CD4-positive, alpha-beta T cell (primary cell): ENCODE results near the gene DAND5. TPM values are rescaled to one million over a fixed set of nuclear protein-coding genes. Genes with fewer than 3 reads are reported as not detected.
A peak's percentile ranks its signal among the peaks of the same experiment; 100 is the strongest.
"Not testable (repeated sequence)": the region's sequence is repeated elsewhere in the genome, so short reads cannot be mapped to it uniquely, and the experiment has no call there.

Source experiments
- ATAC-seq: fragments of 200-7000 bp; cut with Tn5 transposase; one replicate; pipeline ENCODE4 v1.10.0; 2022; ENCODE audit warnings: mild to moderate bottlenecking; ENCODE audit not compliant: poor library complexity
- CTCF ChIA-PET: fragments of 350-600 bp; sonication (Branson Sonifier 250); formaldehyde crosslinking; loops from one replicate; lab custom pipeline; 2021; ENCODE audit warnings: antibody characterized with exemption, inconsistent platforms; lab: Charles Lee
- POLR2A ChIA-PET: fragments of 350-600 bp; sonication (Branson Sonifier 250); formaldehyde crosslinking; loops from one replicate; lab custom pipeline; 2021; ENCODE audit warnings: antibody characterized with exemption, inconsistent platforms; lab: Charles Lee
- DNase-seq, 14 experiments: peaks; one replicate each; pipeline ENCODE4 v3.0.0-alpha.2; 2013 to 2020; ENCODE audit warnings: mixed read lengths in 2 of 14
- H3K27ac ChIP-seq, 2 donors: one replicate each; pipeline versions ENCODE4 v1.5.1 to v1.7.0; 2013; ENCODE audit warnings: low read length in 2 of 2, low read depth in 1 of 2, mild to moderate bottlenecking in 1 of 2
- H3K27me3 ChIP-seq, 2 experiments: 1 replicate in 1 of 2; 2 replicates in 1 of 2; pipeline versions ENCODE4 v1.6.1 to v1.7.0; 2013; ENCODE audit warnings: low read length in 2 of 2, control low read depth in 1 of 2, mild to moderate bottlenecking in 1 of 2, moderate library complexity in 1 of 2; ENCODE audit not compliant: insufficient read depth in 2 of 2, control insufficient read depth in 1 of 2
- H3K36me3 ChIP-seq: one replicate; pipeline ENCODE4 v1.6.1; 2013; ENCODE audit warnings: low read length, control low read depth; ENCODE audit not compliant: insufficient read depth
- H3K4me1 ChIP-seq: one replicate; pipeline ENCODE4 v1.6.1; 2013; ENCODE audit warnings: low read length, control low read depth; ENCODE audit not compliant: insufficient read depth
- H3K4me3 ChIP-seq: one replicate; pipeline ENCODE4 v1.5.1; 2013; ENCODE audit warnings: mild to moderate bottlenecking, low read length, moderate library complexity
- H3K9me3 ChIP-seq, 2 experiments: 1 replicate in 1 of 2; 2 replicates in 1 of 2; pipeline versions ENCODE4 v1.6.1 to v1.7.0; 2013; ENCODE audit warnings: low read length in 2 of 2, mild to moderate bottlenecking in 2 of 2, control low read depth in 1 of 2, moderate library complexity in 1 of 2; ENCODE audit not compliant: control insufficient read depth in 1 of 2, insufficient read depth in 1 of 2
- H3K27ac Mint-ChIP-seq: one replicate; pipeline ENCODE4 v1.8.0; 2020; ENCODE audit warnings: mixed read lengths
- H3K27me3 Mint-ChIP-seq: one replicate; pipeline ENCODE4 v1.8.0; 2021; ENCODE audit warnings: mixed read lengths
- H3K36me3 Mint-ChIP-seq: one replicate; pipeline ENCODE4 v1.8.0; 2021; ENCODE audit warnings: low read depth, mixed read lengths
- H3K4me1 Mint-ChIP-seq: one replicate; pipeline ENCODE4 v1.8.0; 2021; ENCODE audit warnings: low read depth, mixed read lengths
- H3K4me3 Mint-ChIP-seq: one replicate; pipeline ENCODE4 v1.8.0; 2020; ENCODE audit warnings: mild to moderate bottlenecking, mixed read lengths
- H3K9me3 Mint-ChIP-seq: one replicate; pipeline ENCODE4 v1.8.0; 2020; ENCODE audit warnings: mixed read lengths
- intact Hi-C, 2 experiments: fragments of 100-400 bp; cut with DNase I in 1 of 2; cut with micrococcal nuclease in 1 of 2; formaldehyde crosslinking; loops; one replicate each; pipeline versions ENCODE4 v1.15.1 to v1.9.0; 2023 to 2025; cut with DNase I, micrococcal nuclease
- total RNA-seq, 174 experiments: library from RNA in 2 of 174; stranded (reverse) in 2 of 174; gene quantifications; one replicate each; pipeline ENCODE4 v1.2.3 and lab custom pipeline; 2021 to 2026
- TF ChIP-seq, protein P1 (sequence below): fragments of 200-600 bp; IDR thresholded peaks from one replicate; pipeline ENCODE4 v1.8.0; 2022; ENCODE audit warnings: antibody characterized with exemption, mild to moderate bottlenecking

Gene DAND5
- total RNA-seq, 2 experiments from 2014 or later = not detected

DNA sequence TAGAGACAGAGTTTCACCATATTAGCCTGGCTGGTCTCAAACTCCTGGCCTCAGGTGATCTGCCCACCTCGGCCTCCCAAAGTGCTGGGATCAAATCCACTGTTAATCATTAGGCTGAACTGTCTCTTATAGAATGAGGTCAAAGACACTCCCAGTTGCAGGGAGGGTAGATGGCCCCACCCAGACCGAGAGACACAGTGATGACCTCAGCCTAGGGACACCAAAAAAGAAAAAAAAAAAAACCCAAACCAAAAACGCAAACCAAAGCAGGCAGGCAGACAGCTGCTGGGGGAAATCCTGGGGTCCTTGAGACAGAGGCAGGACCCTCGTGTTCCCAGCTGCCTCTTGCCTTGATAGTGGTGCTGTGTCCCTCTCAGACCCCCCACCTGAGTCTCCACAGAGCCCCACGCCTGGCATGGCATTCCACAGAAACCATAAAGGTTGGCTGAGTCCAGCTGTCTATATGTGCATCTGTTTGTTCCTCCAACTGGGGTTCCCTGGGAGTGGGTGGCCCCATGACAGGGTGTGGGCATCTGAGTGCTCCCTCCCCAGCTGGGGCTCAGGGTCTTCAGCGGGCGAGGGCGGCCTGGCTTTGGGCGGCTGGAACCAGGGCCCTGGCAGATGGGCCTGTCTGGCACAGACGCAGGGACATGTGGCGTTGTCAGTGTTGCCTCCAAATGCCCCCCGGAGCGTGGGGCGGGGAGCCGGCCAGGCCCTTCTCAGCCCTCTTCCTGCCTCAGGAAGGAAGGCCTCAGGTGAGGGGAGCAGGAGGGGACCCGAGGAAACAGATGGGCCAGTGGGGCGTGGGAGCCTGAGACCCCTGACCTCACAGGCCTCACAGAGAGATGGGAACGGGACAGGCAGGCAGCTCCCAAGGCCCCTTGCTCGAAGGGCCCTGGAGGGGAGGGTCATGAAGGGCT is 5.2 kb downstream of the DAND5 start:
- intact Hi-C loops = no loop called here
- H3K27ac Mint-ChIP-seq = no peak overlapping the region
- H3K36me3 Mint-ChIP-seq = no peaks in the 10 kb centered on the region
- no peak overlapping the region for H3K4me3 ChIP-seq
- no peak overlapping the region for H3K27ac ChIP-seq
- no peaks in the 10 kb centered on the region for H3K36me3 ChIP-seq
- CTCF ChIA-PET = no interaction called here
- no peaks in the 10 kb centered on the region for H3K4me1 Mint-ChIP-seq
- H3K4me3 Mint-ChIP-seq = no peak overlapping the region
- H3K9me3 ChIP-seq = no peaks in the 10 kb centered on the region
- H3K27me3 Mint-ChIP-seq = peaks cover 13% of the 10 kb centered on the region
- ATAC-seq = no peak
- H3K4me1 ChIP-seq = no peaks in the 10 kb centered on the region
- no peak for DNase-seq
- no peaks in the 10 kb centered on the region for H3K9me3 Mint-ChIP-seq
- POLR2A ChIA-PET = no interaction called here
- peaks cover 7 to 8% of the 10 kb centered on the region in 2 experiments for H3K27me3 ChIP-seq
- TF ChIP-seq, protein P1, sequence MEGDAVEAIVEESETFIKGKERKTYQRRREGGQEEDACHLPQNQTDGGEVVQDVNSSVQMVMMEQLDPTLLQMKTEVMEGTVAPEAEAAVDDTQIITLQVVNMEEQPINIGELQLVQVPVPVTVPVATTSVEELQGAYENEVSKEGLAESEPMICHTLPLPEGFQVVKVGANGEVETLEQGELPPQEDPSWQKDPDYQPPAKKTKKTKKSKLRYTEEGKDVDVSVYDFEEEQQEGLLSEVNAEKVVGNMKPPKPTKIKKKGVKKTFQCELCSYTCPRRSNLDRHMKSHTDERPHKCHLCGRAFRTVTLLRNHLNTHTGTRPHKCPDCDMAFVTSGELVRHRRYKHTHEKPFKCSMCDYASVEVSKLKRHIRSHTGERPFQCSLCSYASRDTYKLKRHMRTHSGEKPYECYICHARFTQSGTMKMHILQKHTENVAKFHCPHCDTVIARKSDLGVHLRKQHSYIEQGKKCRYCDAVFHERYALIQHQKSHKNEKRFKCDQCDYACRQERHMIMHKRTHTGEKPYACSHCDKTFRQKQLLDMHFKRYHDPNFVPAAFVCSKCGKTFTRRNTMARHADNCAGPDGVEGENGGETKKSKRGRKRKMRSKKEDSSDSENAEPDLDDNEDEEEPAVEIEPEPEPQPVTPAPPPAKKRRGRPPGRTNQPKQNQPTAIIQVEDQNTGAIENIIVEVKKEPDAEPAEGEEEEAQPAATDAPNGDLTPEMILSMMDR = no peak

DNA sequence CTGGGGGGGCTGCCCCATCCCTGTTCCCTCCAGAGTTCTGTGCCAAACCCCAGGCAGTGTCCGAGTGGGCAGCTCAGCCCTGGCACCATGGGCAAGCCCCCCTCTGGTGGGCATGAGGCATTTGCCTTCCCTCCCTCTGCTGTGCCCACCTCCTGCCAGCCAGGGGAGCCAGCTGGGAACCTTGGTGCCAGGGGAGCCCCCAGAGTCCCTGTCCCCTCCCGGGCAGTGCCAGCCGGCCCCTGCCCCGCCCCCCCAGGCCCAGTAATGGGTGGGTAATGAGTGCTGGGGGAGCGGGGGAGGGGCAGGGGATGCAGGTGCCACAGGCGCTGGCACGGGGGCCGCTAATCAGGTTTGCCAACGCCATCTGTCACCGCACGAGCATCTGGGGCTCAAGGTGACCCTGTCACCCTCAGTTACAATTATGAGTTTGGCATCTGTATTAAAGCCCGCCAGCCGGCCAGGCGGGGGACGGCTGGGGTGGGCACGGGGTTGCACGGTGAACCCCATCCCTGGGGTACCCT is 5.9 kb downstream of the DAND5 start:
- no peak overlapping the region for H3K27ac ChIP-seq
- TF ChIP-seq, protein P1 = no peak
- Mint-ChIP-seq H3K27ac (no peak overlapping the region), H3K36me3 (no peaks in the 10 kb centered on the region), H3K9me3 (no peaks in the 10 kb centered on the region), H3K27me3 (peaks cover 13% of the 10 kb centered on the region), H3K4me1 (no peaks in the 10 kb centered on the region), H3K4me3 (no peak overlapping the region)
- no peaks in the 10 kb centered on the region for H3K4me1 ChIP-seq
- ATAC-seq (no peak), DNase-seq (peak in 1 of 14 experiments; percentile 23)
- H3K36me3 ChIP-seq = no peaks in the 10 kb centered on the region
- peaks cover 7 to 8% of the 10 kb centered on the region in 2 experiments for H3K27me3 ChIP-seq
- no peak overlapping the region for H3K4me3 ChIP-seq
- ChIA-PET CTCF (interaction anchor here (4.9 kb wide), 1 partner anchor 10 kb away, joined by 51 read pairs; no protein-coding TSS in a partner anchor), POLR2A (no interaction called here)
- intact Hi-C loops = no loop called here
- H3K9me3 ChIP-seq = no peaks in the 10 kb centered on the region

DNA sequence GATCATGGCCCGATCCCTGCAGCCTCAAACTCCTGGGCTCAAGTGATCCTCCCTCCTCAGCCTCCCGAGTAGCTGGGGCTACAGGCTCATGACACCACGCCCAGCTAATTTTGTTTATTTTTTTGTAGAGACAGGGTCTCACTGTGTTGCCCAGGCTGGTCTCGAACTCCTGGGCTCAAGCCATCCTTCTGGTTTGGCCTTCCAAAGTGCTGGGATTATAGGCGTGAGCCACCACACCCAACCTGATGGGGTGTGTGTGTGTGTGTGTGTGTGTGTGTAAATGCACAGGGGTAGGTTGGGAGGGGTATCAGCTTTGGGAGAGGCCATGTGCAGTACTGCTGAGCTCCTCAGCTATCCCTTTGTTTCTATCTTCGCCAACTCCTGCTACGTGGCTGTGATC is 6.7 kb downstream of the DAND5 start:
- H3K4me3 Mint-ChIP-seq, H3K4me3 ChIP-seq, POLR2A ChIA-PET, DNase-seq, H3K4me1 Mint-ChIP-seq, ATAC-seq, H3K9me3 ChIP-seq, H3K27ac ChIP-seq, intact Hi-C loops, H3K36me3 ChIP-seq, H3K4me1 ChIP-seq, H3K9me3 Mint-ChIP-seq, H3K27ac Mint-ChIP-seq, H3K27me3 ChIP-seq, H3K36me3 Mint-ChIP-seq: not testable (repeated sequence)
- peaks cover 13% of the 10 kb centered on the region for H3K27me3 Mint-ChIP-seq
- CTCF ChIA-PET = interaction anchor here (1.6 to 5.1 kb wide), 4 partner anchors 11 to 286 kb away, joined by 9 to 83 read pairs (median 46); no protein-coding TSS in a partner anchor
